Erythroblast (primary cell): Measurements from ENCODE around the gene WNK1.

Source experiments
- GATA1 ChIP-seq: IDR thresholded peaks from 2 replicates; pipeline ENCODE4 v1.6.1; 2011; ENCODE audit warnings: low read depth, mild to moderate bottlenecking, control low read depth, low read length, moderate library complexity
- POLR2A ChIP-seq: IDR thresholded peaks from 2 replicates; pipeline ENCODE4 v1.6.1; 2011; ENCODE audit warnings: mild to moderate bottlenecking, low read length

GRCh38 chr12:879641-880040 lies 127.3 kb downstream of the WNK1 start:
- no peak for TF ChIP-seq POLR2A
- TF ChIP-seq GATA1 = no peak
